VCaP (cell line): ENCODE data around the gene DGKZ.
"Not testable (repeated sequence)": the region's sequence is repeated elsewhere in the genome, so short reads cannot be mapped to it uniquely, and the experiment has no call there.

Source experiments
- H3K27ac ChIP-seq: fragments of 450-650 bp; 2 replicates; pipeline ENCODE4 v1.5.1; 2017
- CTCF ChIP-seq: fragments of 450-650 bp; conservative IDR thresholded peaks from 2 replicates; pipeline ENCODE4 v1.5.1; 2017; ENCODE audit warnings: mild to moderate bottlenecking, moderate library complexity

The DGKZ gene

DNA sequence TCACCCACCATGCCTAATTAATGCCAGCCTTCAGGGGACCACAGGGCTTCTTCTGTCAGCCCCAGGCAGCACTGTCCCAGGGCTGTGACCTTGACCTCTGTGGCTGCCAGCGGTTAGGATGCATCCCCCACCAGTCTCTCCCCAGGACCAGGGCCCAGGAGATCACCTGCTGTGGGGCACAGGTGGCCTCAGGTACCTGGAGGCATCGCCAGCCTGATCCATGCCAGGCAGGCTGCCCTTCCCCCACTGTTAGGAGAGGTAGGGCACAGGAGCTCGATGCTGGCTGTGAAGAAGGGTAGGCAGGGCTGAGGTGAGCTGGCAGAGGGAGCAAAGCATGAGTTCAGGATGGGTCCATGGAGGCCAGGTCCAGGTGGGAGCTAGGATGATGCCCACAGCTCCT lies 17.5 kb downstream of the DGKZ start:
- H3K27ac ChIP-seq, result no peak overlapping the region
- no peak for TF ChIP-seq CTCF

DNA sequence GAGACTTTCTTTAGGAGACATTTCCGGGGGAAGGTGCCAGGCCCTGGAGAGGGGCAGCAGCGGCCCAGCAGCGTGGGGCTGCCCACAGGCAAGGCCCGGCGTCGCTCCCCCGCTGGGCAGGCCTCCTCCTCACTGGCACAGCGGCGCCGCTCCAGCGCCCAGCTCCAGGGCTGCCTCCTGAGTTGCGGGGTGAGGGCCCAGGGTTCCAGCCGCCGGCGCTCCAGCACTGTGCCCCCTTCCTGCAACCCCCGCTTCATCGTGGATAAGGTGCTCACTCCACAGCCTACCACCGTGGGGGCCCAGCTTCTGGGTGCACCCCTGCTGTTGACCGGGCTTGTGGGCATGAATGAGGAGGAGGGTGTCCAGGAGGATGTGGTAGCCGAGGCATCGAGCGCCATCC lies 19.0 kb downstream of the DGKZ start:
- TF ChIP-seq CTCF, result no peak

DNA sequence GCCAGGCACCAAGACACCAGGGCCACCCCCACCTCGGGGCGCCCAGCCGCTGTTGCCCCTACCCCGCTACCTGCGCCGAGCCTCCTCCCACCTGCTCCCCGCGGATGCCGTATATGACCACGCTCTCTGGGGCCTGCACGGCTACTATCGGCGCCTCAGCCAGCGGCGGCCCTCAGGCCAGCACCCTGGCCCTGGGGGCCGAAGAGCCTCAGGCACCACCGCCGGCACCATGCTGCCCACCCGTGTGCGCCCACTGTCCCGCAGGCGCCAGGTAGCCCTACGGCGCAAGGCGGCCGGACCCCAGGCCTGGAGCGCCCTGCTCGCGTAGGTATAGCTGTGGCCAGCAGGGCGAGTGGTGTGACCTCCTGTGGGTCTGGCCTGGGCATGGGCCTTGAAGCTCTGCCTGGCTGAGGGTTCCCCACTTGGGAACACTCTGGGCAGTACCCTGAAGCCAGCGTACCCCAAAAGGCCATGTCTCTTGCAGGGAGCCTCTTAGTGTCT lies 19.4 kb downstream of the DGKZ start:
- no peak for TF ChIP-seq CTCF
- H3K27ac ChIP-seq, result no peak overlapping the region

More for the DNA sequence above, 19.0 kb downstream of the DGKZ start:
- H3K27ac ChIP-seq, result no peak overlapping the region

- peak; percentile 78 for TF ChIP-seq CTCF
- no peak overlapping the region for H3K27ac ChIP-seq
Measured at GRCh38 chr11:46367244-46367915, 20.1 kb downstream of the DGKZ start.

GRCh38 chr11:46367916-46368267 lies 20.6 kb downstream of the DGKZ start:
- peak; percentile 53 for TF ChIP-seq CTCF
- no peak overlapping the region for H3K27ac ChIP-seq

DNA sequence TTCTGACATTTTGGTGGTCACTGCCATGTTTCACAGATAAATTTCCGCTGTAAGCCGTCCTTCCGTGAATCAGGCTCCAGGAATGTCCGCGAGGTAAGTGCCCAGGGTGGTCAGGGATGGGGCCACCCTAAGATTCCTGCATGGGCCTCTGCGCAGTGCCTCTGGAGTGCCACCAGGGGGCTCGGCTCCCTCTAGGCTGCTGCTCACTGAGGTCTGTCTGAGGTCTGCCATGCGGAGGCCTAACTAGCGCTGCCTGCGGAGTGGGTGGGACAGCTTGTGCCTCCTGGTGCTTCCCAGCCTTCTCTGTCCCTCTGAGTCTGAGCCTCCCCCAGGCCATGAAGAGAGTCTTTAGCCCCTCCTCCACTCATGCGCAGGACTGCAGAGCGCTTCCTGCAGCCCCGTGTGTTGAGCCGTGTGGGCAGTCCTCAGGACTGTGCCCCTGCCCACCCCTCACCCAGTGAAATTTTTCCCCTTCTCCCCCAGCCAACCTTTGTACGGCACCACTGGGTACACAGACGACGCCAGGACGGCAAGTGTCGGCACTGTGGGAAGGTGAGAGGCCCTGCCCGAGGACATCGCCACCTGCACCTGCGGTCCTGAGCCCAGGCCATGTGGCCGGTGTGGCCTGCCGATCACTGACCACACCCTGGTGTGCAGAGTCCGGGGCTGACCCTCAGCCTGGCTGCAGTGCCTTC lies 22.3 kb downstream of the DGKZ start:
- no peak overlapping the region for H3K27ac ChIP-seq
- TF ChIP-seq CTCF, result peak; percentile 84

DNA sequence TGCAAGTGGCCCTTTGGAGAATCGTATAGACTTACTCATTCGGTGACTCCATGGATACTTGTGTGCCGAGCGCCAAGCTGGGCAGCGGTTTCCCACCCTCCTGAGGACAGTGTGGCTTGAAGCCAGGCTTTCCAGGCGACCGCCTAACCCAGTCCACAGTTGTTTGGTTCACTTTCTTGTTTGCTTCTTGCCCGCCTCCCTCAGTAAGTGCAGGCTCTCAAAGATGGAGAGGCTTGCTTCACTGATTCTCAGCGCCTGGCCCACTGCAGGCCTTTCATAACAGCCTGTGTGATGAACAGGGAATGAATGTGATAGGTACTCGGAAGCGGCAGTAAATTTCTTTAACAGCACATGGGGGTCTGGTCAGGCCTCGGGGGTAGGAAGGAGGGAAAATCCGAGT lies 23.0 kb downstream of the DGKZ start:
- H3K27ac ChIP-seq, result no peak overlapping the region

GRCh38 chr11:46371262-46371661 lies 24.0 kb downstream of the DGKZ start:
- not testable (repeated sequence) for H3K27ac ChIP-seq

More for the DNA sequence above, 23.0 kb downstream of the DGKZ start:
- TF ChIP-seq CTCF, result no peak
